ENCODE measurements around the gene CDT1.

The CDT1 gene

DNA sequence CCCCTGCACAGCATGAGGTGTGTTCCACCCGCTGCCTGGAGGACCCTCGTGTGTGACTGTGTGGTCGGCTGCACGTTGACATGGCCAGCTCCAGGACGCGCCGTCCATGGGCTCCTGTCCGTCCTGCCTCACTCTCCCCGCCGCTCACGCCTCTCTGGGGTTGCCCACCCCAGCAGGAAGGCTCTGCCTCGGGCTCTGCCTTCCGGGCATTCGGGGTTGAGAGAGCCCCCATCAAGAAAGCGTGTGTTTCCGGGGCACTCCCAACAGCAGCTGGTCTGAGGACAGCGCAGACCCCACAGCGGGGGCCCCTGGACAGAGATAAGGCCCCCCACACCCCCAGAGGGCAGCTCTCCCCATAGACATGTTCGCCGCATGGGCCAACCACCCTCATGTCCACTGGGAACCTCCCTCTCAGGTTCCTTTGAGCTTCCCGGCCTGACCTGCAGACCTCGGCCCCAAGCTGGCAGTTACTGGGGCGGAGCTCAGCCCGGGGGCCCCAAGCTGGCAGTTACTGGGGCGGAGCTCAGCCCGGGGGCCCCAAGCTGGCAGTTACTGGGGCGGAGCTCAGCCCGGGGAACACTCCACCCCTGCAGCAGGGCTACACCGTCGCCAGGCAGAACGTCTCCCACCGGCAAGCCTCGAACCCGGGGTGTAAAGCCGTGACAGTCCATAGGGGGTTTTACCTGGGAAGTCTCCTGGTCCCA, 10.2 kb upstream of the CDT1 start:
- TF ChIP-seq, protein P1, sequence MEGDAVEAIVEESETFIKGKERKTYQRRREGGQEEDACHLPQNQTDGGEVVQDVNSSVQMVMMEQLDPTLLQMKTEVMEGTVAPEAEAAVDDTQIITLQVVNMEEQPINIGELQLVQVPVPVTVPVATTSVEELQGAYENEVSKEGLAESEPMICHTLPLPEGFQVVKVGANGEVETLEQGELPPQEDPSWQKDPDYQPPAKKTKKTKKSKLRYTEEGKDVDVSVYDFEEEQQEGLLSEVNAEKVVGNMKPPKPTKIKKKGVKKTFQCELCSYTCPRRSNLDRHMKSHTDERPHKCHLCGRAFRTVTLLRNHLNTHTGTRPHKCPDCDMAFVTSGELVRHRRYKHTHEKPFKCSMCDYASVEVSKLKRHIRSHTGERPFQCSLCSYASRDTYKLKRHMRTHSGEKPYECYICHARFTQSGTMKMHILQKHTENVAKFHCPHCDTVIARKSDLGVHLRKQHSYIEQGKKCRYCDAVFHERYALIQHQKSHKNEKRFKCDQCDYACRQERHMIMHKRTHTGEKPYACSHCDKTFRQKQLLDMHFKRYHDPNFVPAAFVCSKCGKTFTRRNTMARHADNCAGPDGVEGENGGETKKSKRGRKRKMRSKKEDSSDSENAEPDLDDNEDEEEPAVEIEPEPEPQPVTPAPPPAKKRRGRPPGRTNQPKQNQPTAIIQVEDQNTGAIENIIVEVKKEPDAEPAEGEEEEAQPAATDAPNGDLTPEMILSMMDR (IDR thresholded peaks at IDR 0.05; ENCODE audit: low read depth, low read length), result no peak
- DNase-seq (ENCODE audit: extremely low read depth, low read depth), result no peak

DNA sequence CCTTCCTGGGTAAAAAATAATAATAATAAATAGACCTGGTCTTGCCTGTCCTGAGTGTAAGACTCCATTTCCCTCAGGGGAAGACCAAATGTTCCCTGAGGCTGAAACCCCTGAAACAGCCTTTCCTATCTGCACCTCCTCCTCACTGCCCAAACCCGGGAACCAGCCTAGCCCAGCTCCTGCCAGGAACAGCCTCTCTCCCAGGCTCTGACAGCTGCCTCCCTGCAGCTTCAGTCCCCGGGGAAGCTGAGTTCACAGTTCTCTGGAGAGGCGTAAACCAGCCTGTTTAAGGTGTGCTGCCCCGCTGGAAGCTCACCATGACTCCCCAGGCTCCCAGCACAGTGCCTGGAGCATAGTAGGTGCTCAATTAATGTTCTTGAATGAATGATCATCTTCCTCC, 7.3 kb upstream of the CDT1 start:
- TF ChIP-seq, protein P1 (IDR thresholded peaks at IDR 0.05; ENCODE audit: low read depth, low read length), result no peak
- DNase-seq (ENCODE audit: extremely low read depth, low read depth), result no peak

DNA sequence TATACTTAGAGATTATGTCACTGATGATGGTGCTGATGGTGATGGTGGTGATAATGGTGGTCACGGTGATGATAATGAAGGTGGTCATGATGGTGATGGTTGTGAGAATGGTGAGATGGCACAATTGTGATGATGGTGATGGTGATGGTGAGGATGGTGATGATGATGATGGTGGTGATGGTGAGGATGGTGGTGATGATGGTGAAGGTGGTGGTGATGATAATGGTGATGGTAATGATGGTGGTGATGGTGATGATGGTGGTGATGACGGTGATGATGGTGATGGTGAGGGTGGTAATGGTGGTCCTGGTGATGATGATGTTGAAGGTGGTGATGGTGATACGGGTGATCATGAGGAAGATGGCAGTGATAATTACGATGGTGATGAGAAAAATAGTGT, 5.5 kb upstream of the CDT1 start:
- DNase-seq (ENCODE audit: extremely low read depth, low read depth), result no peak
- TF ChIP-seq, protein P1 (IDR thresholded peaks at IDR 0.05; ENCODE audit: low read depth, low read length), result no peak

- TF ChIP-seq, protein P1 (IDR thresholded peaks at IDR 0.05; ENCODE audit: low read depth, low read length), result no peak
- no peak for DNase-seq (ENCODE audit: extremely low read depth, low read depth)
Measured at GRCh38 chr16:88798772-88799455, 4.7 kb upstream of the CDT1 start.

DNA sequence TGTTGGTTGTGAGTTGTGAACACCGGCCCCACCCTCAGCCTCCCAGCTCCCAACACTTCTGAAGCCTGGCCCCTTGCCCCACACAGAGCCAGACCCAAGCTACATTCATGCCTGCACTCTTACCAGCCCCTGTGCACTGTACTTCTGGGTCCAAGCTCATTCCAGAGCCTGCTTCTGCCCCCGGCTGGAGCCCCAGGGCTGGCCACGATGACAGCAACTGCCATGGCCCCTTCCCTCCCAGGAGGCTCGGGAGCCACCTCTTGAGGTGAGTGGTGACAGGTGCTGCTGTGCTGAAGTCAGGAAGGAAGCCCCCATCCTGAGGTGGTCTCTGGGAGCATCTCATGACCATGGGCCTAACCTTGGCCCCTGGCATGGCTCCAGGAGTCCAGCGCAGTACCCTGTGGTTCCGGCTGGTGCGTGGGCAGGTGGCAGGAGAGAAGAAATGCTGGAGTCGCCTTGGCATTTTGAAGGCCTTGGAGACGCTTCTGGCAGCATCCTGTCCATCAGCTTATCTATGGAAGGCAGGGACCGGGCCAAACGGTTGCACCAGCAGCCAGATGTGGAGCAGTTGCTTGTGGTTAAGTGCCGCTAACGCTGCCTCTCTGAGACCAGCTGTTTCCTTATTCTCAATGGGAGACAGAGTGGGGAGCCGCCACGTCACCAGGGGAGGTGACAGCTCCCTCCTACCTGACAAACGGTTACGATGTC, 3.9 kb upstream of the CDT1 start:
- no peak for DNase-seq (ENCODE audit: extremely low read depth, low read depth)
- TF ChIP-seq, protein P1 (IDR thresholded peaks at IDR 0.05; ENCODE audit: low read depth, low read length), result no peak

- no peak for DNase-seq (ENCODE audit: extremely low read depth, low read depth)
- TF ChIP-seq, protein P1 (IDR thresholded peaks at IDR 0.05; ENCODE audit: low read depth, low read length), result no peak
Measured at GRCh38 chr16:88800277-88800592, 3.4 kb upstream of the CDT1 start.

GRCh38 chr16:88804173-88804551, 573 bp downstream of the CDT1 start:
- TF ChIP-seq, protein P1 (IDR thresholded peaks at IDR 0.05; ENCODE audit: low read depth, low read length), result no peak
- DNase-seq (ENCODE audit: extremely low read depth, low read depth), result no peak

All from AG09319 (cell line).